Inflammatory macrophage treated with lipopolysaccharide for 1 hour (primary cell): Measurements from ENCODE around the gene NPHP1.
A peak's percentile ranks its signal among the peaks of the same experiment; 100 is the strongest.
"Not testable (repeated sequence)": the region's sequence is repeated elsewhere in the genome, so short reads cannot be mapped to it uniquely, and the experiment has no call there.

Experiments used
- DNase-seq, 2 donors: peaks; one replicate each; pipeline ENCODE4 v3.0.0-alpha.2; 2020 to 2022

Gene NPHP1

GRCh38 chr2:110190169-110190568 lies 14.6 kb downstream of the NPHP1 start:
- DNase-seq: not testable (repeated sequence)

- DNase-seq: no peak
Measured at GRCh38 chr2:110182449-110182848, 22.4 kb downstream of the NPHP1 start.

GRCh38 chr2:110180036-110180435 lies 24.8 kb downstream of the NPHP1 start:
- no peak for DNase-seq

- DNase-seq: no peak
Measured at GRCh38 chr2:110173523-110173922, 31.3 kb downstream of the NPHP1 start.

- DNase-seq: no peak
Measured at GRCh38 chr2:110172506-110172905, 32.3 kb downstream of the NPHP1 start.

- no peak for DNase-seq
Measured at GRCh38 chr2:110170102-110170501, 34.7 kb downstream of the NPHP1 start.

GRCh38 chr2:110167326-110168000 lies 37.4 kb downstream of the NPHP1 start:
- no peak for DNase-seq

GRCh38 chr2:110166266-110166665 lies 38.5 kb downstream of the NPHP1 start:
- DNase-seq: no peak

- DNase-seq: peak; percentile 25 to 74
Measured at GRCh38 chr2:110157153-110157793, 47.5 kb downstream of the NPHP1 start.

- DNase-seq: not testable (repeated sequence)
Measured at GRCh38 chr2:110154828-110155227, 50.0 kb downstream of the NPHP1 start.

- not testable (repeated sequence) for DNase-seq
Measured at GRCh38 chr2:110154188-110154587, 50.6 kb downstream of the NPHP1 start.

GRCh38 chr2:110153416-110153815 lies 51.4 kb downstream of the NPHP1 start:
- no peak for DNase-seq

GRCh38 chr2:110152943-110153342 lies 51.9 kb downstream of the NPHP1 start:
- no peak for DNase-seq

GRCh38 chr2:110149330-110150220 lies 55.2 kb downstream of the NPHP1 start:
- no peak for DNase-seq

GRCh38 chr2:110146945-110147332 lies 57.9 kb downstream of the NPHP1 start:
- no peak for DNase-seq

GRCh38 chr2:110146183-110146944 lies 58.4 kb downstream of the NPHP1 start:
- no peak for DNase-seq

GRCh38 chr2:110143982-110144381 lies 60.8 kb downstream of the NPHP1 start:
- DNase-seq: no peak

GRCh38 chr2:110140401-110140800 lies 64.4 kb downstream of the NPHP1 start:
- DNase-seq: no peak

GRCh38 chr2:110134025-110134424 lies 70.8 kb downstream of the NPHP1 start:
- DNase-seq: no peak

- no peak for DNase-seq
Measured at GRCh38 chr2:110131166-110131565, 73.6 kb downstream of the NPHP1 start.

GRCh38 chr2:110130757-110131156 lies 74.1 kb downstream of the NPHP1 start:
- DNase-seq: no peak

- DNase-seq: no peak
Measured at GRCh38 chr2:110126906-110127305, 77.9 kb downstream of the NPHP1 start.
